A673 (cell line): ENCODE data around the gene CFAP65.

Experiments
- CTCF ChIP-seq: fragments of 300-800, 200-600 bp; sonication (generic); conservative IDR thresholded peaks from 2 replicates; pipeline ENCODE4 v1.5.1; 2017; ENCODE audit warnings: low read depth, mild to moderate bottlenecking, antibody characterized with exemption, low read length, moderate library complexity, mixed read lengths
- EZH2 ChIP-seq: fragments of 200-600 bp; sonication (generic); IDR thresholded peaks from 2 replicates; pipeline ENCODE4 v1.6.1; 2017; ENCODE audit warnings: borderline replicate concordance, low read depth, mild to moderate bottlenecking, mixed read lengths, antibody characterized with exemption, low read length; ENCODE audit not compliant: poor library complexity, severe bottlenecking

GRCh38 chr2:219086196-219086595 lies 44.9 kb upstream of the CFAP65 start:
- TF ChIP-seq EZH2: no peak
- no peak for TF ChIP-seq CTCF
